OCI-LY3 (cell line): ENCODE measurements around the gene F10.

Experiments
- EZH2phosphoT487 ChIP-seq: fragments of 200-600 bp; shearing (Covaris generic); IDR thresholded peaks from 2 replicates; pipeline ENCODE4 v1.6.1; 2018; ENCODE audit warnings: antibody characterized with exemption, mixed run types, low read depth
- TF ChIP-seq, protein P1 (sequence below): fragments of 200-600, 300-600 bp; sonication (generic); IDR thresholded peaks from 2 replicates; pipeline ENCODE4 v1.5.1; 2014; ENCODE audit warnings: antibody characterized with exemption, low read length, low read depth

DNA sequence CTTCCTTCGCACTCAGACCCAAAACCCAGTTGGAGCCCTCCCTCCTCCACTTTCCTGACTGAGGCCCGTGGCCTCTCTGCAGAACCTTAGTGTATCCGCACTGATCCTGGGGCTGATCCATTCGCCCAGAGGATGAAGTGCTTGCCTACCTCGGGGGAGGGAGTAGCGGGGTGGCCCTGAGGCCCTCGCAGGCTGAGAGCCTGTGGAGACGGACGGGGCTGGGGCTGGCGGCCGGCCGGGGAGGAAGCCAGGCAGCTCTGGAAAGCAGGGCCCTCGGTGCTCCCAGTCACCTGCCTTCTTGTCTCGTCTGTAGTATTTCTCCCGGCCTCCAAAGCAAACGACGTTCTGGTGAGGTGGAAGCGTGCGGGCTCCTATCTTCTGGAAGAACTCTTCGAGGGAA, 37.1 kb downstream of the F10 start:
- TF ChIP-seq, protein P1, sequence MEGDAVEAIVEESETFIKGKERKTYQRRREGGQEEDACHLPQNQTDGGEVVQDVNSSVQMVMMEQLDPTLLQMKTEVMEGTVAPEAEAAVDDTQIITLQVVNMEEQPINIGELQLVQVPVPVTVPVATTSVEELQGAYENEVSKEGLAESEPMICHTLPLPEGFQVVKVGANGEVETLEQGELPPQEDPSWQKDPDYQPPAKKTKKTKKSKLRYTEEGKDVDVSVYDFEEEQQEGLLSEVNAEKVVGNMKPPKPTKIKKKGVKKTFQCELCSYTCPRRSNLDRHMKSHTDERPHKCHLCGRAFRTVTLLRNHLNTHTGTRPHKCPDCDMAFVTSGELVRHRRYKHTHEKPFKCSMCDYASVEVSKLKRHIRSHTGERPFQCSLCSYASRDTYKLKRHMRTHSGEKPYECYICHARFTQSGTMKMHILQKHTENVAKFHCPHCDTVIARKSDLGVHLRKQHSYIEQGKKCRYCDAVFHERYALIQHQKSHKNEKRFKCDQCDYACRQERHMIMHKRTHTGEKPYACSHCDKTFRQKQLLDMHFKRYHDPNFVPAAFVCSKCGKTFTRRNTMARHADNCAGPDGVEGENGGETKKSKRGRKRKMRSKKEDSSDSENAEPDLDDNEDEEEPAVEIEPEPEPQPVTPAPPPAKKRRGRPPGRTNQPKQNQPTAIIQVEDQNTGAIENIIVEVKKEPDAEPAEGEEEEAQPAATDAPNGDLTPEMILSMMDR, result no peak
- TF ChIP-seq EZH2phosphoT487, result no peak
